ENCODE data around the gene ACAT1.
"Not testable (repeated sequence)": the region's sequence is repeated elsewhere in the genome, so short reads cannot be mapped to it uniquely, and the experiment has no call there.

The ACAT1 gene

DNA sequence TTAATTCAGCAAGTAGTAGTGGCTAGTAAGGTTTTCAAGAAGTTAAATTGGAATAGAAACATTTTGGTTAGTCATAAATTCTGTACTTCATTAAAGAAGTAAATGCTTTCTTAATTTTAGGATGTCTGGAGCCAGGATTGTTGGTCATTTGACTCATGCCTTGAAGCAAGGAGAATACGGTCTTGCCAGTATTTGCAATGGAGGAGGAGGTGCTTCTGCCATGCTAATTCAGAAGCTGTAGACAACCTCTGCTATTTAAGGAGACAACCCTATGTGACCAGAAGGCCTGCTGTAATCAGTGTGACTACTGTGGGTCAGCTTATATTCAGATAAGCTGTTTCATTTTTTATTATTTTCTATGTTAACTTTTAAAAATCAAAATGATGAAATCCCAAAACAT lies 25.8 kb downstream of the ACAT1 start:
- no peak for DNase-seq

GRCh38 chr11:108148556-108148955 lies 27.2 kb downstream of the ACAT1 start:
- no peak for DNase-seq

DNA sequence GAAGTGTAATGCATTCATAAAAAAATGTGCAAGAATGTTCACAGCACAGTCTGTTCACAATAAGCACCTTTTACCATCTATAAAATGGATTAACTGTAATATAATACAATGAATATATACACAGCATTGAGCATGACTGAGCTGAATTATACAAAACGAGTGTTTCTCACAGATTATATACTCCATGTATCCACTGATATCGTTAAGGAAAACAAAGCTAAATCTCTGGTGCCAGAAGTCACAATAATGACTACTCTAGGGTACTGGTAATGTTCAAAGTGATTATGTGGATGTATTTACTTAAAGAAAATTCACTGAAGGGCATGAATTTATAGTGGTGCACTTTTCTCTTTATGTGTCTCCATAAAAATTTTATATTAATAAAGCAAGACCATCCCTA lies 33.2 kb downstream of the ACAT1 start:
- no peak for DNase-seq

GRCh38 chr11:108160970-108161566 lies 39.7 kb downstream of the ACAT1 start:
- DNase-seq: no peak

DNA sequence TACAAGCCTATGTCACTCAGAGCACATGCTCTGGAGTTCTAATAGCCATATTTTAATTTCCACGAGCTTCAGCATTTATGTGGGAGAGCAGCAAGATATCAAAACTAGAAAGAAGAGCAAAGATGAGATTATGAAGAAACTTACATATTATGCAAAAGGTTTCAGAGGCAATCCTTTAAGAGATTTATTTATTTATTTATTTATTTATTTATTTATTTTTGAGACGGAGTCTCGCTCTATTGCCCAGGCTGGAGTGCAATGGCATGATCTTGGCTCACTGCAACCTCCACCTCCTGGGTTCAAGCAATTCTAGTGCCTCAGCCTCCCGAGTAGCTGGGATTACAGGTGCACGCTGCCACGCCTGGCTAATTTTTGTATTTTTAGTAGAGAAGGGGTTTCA lies 41.5 kb downstream of the ACAT1 start:
- not testable (repeated sequence) for DNase-seq

GRCh38 chr11:108167624-108168023 lies 46.3 kb downstream of the ACAT1 start:
- DNase-seq: no peak

- no peak for DNase-seq
These were observed 48.8 kb downstream of the ACAT1 start for GRCh38 chr11:108170184-108170583.

DNA sequence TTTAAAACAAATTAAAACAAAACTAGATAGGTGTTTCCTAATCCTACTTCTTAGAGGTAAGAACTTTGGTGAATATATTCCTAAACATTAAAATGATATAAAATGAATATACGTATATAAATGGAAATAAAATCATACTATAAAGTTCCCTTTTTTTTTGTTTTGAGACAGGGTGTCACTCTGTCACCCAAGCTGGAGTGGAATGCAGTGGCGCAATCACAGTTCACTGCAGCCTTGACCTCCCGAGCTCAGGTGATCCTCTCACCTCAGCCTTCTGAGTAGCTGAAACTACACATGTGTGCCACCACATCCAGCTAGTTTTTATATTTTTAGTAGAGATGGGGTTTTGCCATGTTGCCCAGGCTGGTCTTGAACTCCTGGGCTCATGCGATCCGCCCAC lies 56.2 kb downstream of the ACAT1 start:
- DNase-seq: no peak

GRCh38 chr11:108193725-108194124 lies 72.4 kb downstream of the ACAT1 start:
- no peak for DNase-seq

DNA sequence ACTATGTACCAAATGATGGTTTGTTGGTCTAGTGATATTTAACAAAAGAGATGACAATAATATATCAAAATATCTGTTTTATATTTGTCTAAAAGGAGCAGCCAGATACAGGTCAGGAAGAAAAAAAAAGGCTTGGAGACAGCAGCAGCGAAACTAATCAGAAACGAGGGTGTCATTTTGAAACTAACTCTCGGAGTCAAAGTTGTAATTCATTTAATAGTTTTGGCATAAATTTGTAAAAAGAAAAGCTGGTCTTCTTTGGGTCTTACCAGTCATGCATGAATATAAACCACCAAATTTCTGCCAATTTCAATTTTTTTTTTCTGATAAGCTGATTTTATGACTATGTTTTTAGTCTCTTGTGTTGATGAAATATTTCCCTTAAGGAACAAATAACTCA lies 75.5 kb downstream of the ACAT1 start:
- DNase-seq: no peak
